ENCODE results near the gene OTUD3.

GRCh38 chr1:19909971-19910370, 27.8 kb downstream of the OTUD3 start:
- TF ChIP-seq POLR2A (IDR thresholded peaks at IDR 0.05; ENCODE audit: low read depth, low read length) (no peak), POLR2AphosphoS5 (IDR thresholded peaks at IDR 0.05; ENCODE audit: low read depth, low read length) (no peak), SPI1 (IDR thresholded peaks at IDR 0.05; ENCODE audit: low read depth, low read length) (no peak), TAF1 (IDR thresholded peaks at IDR 0.05; ENCODE audit: low read depth, low read length) (no peak)

Data from GM12891 (cell line).